Measurements from ENCODE around the gene TMEM150A. TPM values are rescaled to one million over a fixed set of nuclear protein-coding genes. Genes with fewer than 3 reads are reported as not detected.

TMEM150A gene
- total and polyA plus RNA-seq, 2 of the 13 experiments (the other 11 are each of a cell fraction or from before 2014, with no cell fraction given): 30.1 to 70.4 TPM

DNA sequence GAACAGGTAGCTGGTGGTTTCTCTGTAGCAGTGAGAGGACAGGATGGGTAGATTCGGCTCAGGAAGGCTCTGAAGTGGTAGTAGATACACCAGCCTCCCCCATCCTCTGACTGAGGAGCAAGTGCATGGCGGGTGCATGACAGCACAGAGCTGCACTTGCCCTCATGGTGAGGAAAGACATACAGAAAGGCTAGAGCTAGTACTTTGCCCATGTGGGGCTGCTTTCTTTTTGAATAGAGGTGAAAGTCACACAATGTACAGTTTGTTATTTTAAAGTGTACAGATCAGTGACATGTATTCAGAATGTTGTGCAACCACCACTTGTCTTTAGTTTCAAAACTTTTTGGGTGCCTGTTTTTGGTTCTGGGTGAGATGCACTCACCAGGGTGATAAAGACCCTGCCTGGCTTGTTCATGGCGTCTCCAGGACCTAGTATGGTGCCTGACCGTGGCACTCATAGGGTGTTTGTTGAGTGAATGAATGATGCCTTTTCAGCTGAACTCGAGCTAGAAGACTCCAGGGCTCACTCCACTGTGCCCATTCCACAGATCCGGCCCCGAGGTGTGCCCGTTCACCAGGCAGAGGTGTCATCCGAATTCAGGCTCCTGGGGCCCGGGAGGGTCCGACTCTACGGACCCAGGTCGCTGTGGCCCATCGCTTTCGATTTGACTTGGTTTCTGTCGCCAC, 18.7 kb downstream of the TMEM150A start (continued):
- TF ChIP-seq SATB2 (CRISPR knock-in tag; IDR thresholded peaks at IDR 0.05) (no peak), ZNF747 (CRISPR knock-in tag; IDR thresholded peaks at IDR 0.05; ENCODE audit: borderline replicate concordance) (0 out of 2 replicates have a peak, but pooled peaks have one; percentile 2), RBAK (CRISPR knock-in tag; IDR thresholded peaks at IDR 0.05) (no peak), GLI4 (CRISPR knock-in tag; IDR thresholded peaks at IDR 0.05; ENCODE audit: borderline replicate concordance) (no peak), ZFP90 (CRISPR knock-in tag; IDR thresholded peaks at IDR 0.05; ENCODE audit: borderline replicate concordance) (no peak), TMF1 (CRISPR knock-in tag; IDR thresholded peaks at IDR 0.05; ENCODE audit: low read depth) (no peak), DPF2 (CRISPR knock-in tag; IDR thresholded peaks at IDR 0.05; ENCODE audit: borderline replicate concordance, low read depth) (0 out of 2 replicates have a peak, but pooled peaks have one; percentile 26), HOXA7 (CRISPR knock-in tag; IDR thresholded peaks at IDR 0.05) (no peak), ZNF30 (CRISPR knock-in tag; IDR thresholded peaks at IDR 0.05) (no peak), DNMT3B (CRISPR knock-in tag; conservative IDR thresholded peaks at IDR 0.05) (no peak)
- TF ChIP-seq, protein P1, sequence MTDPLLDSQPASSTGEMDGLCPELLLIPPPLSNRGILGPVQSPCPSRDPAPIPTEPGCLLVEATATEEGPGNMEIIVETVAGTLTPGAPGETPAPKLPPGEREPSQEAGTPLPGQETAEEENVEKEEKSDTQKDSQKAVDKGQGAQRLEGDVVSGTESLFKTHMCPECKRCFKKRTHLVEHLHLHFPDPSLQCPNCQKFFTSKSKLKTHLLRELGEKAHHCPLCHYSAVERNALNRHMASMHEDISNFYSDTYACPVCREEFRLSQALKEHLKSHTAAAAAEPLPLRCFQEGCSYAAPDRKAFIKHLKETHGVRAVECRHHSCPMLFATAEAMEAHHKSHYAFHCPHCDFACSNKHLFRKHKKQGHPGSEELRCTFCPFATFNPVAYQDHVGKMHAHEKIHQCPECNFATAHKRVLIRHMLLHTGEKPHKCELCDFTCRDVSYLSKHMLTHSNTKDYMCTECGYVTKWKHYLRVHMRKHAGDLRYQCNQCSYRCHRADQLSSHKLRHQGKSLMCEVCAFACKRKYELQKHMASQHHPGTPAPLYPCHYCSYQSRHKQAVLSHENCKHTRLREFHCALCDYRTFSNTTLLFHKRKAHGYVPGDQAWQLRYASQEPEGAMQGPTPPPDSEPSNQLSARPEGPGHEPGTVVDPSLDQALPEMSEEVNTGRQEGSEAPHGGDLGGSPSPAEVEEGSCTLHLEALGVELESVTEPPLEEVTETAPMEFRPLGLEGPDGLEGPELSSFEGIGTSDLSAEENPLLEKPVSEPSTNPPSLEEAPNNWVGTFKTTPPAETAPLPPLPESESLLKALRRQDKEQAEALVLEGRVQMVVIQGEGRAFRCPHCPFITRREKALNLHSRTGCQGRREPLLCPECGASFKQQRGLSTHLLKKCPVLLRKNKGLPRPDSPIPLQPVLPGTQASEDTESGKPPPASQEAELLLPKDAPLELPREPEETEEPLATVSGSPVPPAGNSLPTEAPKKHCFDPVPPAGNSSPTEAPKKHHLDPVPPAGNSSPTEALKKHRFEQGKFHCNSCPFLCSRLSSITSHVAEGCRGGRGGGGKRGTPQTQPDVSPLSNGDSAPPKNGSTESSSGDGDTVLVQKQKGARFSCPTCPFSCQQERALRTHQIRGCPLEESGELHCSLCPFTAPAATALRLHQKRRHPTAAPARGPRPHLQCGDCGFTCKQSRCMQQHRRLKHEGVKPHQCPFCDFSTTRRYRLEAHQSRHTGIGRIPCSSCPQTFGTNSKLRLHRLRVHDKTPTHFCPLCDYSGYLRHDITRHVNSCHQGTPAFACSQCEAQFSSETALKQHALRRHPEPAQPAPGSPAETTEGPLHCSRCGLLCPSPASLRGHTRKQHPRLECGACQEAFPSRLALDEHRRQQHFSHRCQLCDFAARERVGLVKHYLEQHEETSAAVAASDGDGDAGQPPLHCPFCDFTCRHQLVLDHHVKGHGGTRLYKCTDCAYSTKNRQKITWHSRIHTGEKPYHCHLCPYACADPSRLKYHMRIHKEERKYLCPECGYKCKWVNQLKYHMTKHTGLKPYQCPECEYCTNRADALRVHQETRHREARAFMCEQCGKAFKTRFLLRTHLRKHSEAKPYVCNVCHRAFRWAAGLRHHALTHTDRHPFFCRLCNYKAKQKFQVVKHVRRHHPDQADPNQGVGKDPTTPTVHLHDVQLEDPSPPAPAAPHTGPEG (CRISPR knock-in tag; IDR thresholded peaks at IDR 0.05): no peak
- TF ChIP-seq, protein P2, sequence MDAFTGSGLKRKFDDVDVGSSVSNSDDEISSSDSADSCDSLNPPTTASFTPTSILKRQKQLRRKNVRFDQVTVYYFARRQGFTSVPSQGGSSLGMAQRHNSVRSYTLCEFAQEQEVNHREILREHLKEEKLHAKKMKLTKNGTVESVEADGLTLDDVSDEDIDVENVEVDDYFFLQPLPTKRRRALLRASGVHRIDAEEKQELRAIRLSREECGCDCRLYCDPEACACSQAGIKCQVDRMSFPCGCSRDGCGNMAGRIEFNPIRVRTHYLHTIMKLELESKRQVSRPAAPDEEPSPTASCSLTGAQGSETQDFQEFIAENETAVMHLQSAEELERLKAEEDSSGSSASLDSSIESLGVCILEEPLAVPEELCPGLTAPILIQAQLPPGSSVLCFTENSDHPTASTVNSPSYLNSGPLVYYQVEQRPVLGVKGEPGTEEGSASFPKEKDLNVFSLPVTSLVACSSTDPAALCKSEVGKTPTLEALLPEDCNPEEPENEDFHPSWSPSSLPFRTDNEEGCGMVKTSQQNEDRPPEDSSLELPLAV (CRISPR knock-in tag; conservative IDR thresholded peaks at IDR 0.05; ENCODE audit: low read depth): no peak
- TF ChIP-seq, protein P3, sequence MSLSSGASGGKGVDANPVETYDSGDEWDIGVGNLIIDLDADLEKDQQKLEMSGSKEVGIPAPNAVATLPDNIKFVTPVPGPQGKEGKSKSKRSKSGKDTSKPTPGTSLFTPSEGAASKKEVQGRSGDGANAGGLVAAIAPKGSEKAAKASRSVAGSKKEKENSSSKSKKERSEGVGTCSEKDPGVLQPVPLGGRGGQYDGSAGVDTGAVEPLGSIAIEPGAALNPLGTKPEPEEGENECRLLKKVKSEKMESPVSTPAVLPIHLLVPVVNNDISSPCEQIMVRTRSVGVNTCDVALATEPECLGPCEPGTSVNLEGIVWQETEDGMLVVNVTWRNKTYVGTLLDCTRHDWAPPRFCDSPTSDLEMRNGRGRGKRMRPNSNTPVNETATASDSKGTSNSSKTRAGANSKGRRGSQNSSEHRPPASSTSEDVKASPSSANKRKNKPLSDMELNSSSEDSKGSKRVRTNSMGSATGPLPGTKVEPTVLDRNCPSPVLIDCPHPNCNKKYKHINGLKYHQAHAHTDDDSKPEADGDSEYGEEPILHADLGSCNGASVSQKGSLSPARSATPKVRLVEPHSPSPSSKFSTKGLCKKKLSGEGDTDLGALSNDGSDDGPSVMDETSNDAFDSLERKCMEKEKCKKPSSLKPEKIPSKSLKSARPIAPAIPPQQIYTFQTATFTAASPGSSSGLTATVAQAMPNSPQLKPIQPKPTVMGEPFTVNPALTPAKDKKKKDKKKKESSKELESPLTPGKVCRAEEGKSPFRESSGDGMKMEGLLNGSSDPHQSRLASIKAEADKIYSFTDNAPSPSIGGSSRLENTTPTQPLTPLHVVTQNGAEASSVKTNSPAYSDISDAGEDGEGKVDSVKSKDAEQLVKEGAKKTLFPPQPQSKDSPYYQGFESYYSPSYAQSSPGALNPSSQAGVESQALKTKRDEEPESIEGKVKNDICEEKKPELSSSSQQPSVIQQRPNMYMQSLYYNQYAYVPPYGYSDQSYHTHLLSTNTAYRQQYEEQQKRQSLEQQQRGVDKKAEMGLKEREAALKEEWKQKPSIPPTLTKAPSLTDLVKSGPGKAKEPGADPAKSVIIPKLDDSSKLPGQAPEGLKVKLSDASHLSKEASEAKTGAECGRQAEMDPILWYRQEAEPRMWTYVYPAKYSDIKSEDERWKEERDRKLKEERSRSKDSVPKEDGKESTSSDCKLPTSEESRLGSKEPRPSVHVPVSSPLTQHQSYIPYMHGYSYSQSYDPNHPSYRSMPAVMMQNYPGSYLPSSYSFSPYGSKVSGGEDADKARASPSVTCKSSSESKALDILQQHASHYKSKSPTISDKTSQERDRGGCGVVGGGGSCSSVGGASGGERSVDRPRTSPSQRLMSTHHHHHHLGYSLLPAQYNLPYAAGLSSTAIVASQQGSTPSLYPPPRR (CRISPR knock-in tag; IDR thresholded peaks at IDR 0.05; ENCODE audit: borderline replicate concordance): peak; percentile 43; the same call in 1 of the 2 replicates
- TF ChIP-seq, protein P4, sequence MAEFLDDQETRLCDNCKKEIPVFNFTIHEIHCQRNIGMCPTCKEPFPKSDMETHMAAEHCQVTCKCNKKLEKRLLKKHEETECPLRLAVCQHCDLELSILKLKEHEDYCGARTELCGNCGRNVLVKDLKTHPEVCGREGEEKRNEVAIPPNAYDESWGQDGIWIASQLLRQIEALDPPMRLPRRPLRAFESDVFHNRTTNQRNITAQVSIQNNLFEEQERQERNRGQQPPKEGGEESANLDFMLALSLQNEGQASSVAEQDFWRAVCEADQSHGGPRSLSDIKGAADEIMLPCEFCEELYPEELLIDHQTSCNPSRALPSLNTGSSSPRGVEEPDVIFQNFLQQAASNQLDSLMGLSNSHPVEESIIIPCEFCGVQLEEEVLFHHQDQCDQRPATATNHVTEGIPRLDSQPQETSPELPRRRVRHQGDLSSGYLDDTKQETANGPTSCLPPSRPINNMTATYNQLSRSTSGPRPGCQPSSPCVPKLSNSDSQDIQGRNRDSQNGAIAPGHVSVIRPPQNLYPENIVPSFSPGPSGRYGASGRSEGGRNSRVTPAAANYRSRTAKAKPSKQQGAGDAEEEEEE (CRISPR knock-in tag; IDR thresholded peaks at IDR 0.05; ENCODE audit: borderline replicate concordance): no peak
